HEK293 (cell line): ENCODE results near the gene CCDC178.

Source experiments
- CTCF ChIA-PET: fragments of 350-600 bp; formaldehyde crosslinking; extraction: SDS; loops from one replicate; lab custom pipeline; 2021; ENCODE audit warnings: antibody characterized with exemption; lab: Yijun Ruan, JAX
- POLR2A ChIA-PET: fragments of 300-600 bp; formaldehyde crosslinking; extraction: SDS; loops from one replicate; lab custom pipeline; 2020; ENCODE audit warnings: antibody characterized with exemption, inconsistent platforms; lab: Yijun Ruan, JAX
- H3K27ac ChIP-seq: fragments of 200-500 bp; sonication (Bioruptor generic); 2 replicates; pipeline ENCODE4 v1.5.1; 2014; ENCODE audit warnings: low read depth, low read length, control low read depth, inconsistent platforms; ENCODE audit errors: extremely low read depth
- H3K36me3 ChIP-seq, 2 experiments: fragments of 200-500 bp in 1 of 2; sonication (Bioruptor generic) in 1 of 2; 1 replicate in 1 of 2; 2 replicates in 1 of 2; pipeline ENCODE4 v1.5.1; 2014 to 2017; ENCODE audit warnings: inconsistent platforms in 2 of 2, low read length in 2 of 2; ENCODE audit not compliant: control insufficient read depth in 2 of 2, insufficient read depth in 1 of 2
- H3K4me1 ChIP-seq: fragments of 200-500 bp; sonication (Bioruptor generic); 2 replicates; pipeline ENCODE4 v1.5.1; 2014; ENCODE audit warnings: mild to moderate bottlenecking, low read length, inconsistent platforms; ENCODE audit not compliant: control insufficient read depth, insufficient read depth
- H3K4me3 ChIP-seq: 2 replicates; pipeline ENCODE4 v1.5.1; 2011; ENCODE audit warnings: low read depth, mild to moderate bottlenecking, control low read depth, low read length, moderate library complexity
- H3K9me3 ChIP-seq: fragments of 200-500 bp; sonication (Bioruptor generic); 2 replicates; pipeline ENCODE4 v1.5.1; 2014; ENCODE audit warnings: low read depth, low read length, inconsistent platforms; ENCODE audit not compliant: control insufficient read depth, insufficient read depth
- BCL11A ChIP-seq: fragments of 450-650 bp; formaldehyde crosslinking; IDR thresholded peaks from 2 replicates; pipeline ENCODE4 v1.5.1; 2016; ENCODE audit warnings: low read depth, missing biosample characterization, missing genetic modification characterization
- BCL6B ChIP-seq: fragments of 450-650 bp; formaldehyde crosslinking; IDR thresholded peaks from 2 replicates; pipeline ENCODE4 v1.5.1; 2017; ENCODE audit warnings: missing biosample characterization, missing genetic modification characterization
- INSM2 ChIP-seq: fragments of 450-650 bp; formaldehyde crosslinking; IDR thresholded peaks from 2 replicates; pipeline ENCODE4 v1.5.1; 2016; ENCODE audit warnings: missing biosample characterization, missing genetic modification characterization
- PATZ1 ChIP-seq: fragments of 450-650 bp; formaldehyde crosslinking; IDR thresholded peaks from 2 replicates; pipeline ENCODE4 v1.5.1; 2016; ENCODE audit warnings: missing biosample characterization, missing genetic modification characterization
- PRDM1 ChIP-seq: fragments of 450-650 bp; formaldehyde crosslinking; IDR thresholded peaks from 2 replicates; pipeline ENCODE4; 2016; ENCODE audit warnings: missing biosample characterization, missing genetic modification characterization
- PRDM6 ChIP-seq: fragments of 450-650 bp; formaldehyde crosslinking; IDR thresholded peaks from 2 replicates; pipeline ENCODE4 v1.5.1; 2017; ENCODE audit warnings: missing biosample characterization, missing genetic modification characterization
- ZBTB6 ChIP-seq: fragments of 450-650 bp; formaldehyde crosslinking; IDR thresholded peaks from 2 replicates; pipeline ENCODE4 v1.5.1; 2017; ENCODE audit warnings: missing biosample characterization, missing genetic modification characterization
- ZNF133 ChIP-seq: fragments of 450-650 bp; formaldehyde crosslinking; IDR thresholded peaks from 2 replicates; pipeline ENCODE4 v1.5.1; 2016; ENCODE audit warnings: missing biosample characterization, missing genetic modification characterization
- ZNF138 ChIP-seq: fragments of 450-650 bp; formaldehyde crosslinking; IDR thresholded peaks from 2 replicates; pipeline ENCODE4 v1.5.1; 2016; ENCODE audit warnings: missing biosample characterization, missing genetic modification characterization, borderline replicate concordance
- ZNF184 ChIP-seq: fragments of 450-650 bp; IDR thresholded peaks from 2 replicates; pipeline ENCODE4 v1.5.1; 2018; ENCODE audit warnings: missing biosample characterization, mild to moderate bottlenecking, missing genetic modification characterization
- ZNF324 ChIP-seq: fragments of 450-650 bp; formaldehyde crosslinking; IDR thresholded peaks from 2 replicates; pipeline ENCODE4 v1.5.1; 2016; ENCODE audit warnings: missing biosample characterization, missing genetic modification characterization
- ZNF350 ChIP-seq: fragments of 450-650 bp; formaldehyde crosslinking; IDR thresholded peaks from 2 replicates; pipeline ENCODE4 v1.5.0; 2017; ENCODE audit warnings: missing biosample characterization, mild to moderate bottlenecking, missing genetic modification characterization
- ZNF404 ChIP-seq: fragments of 450-650 bp; formaldehyde crosslinking; IDR thresholded peaks from 2 replicates; pipeline ENCODE4 v1.5.1; 2017; ENCODE audit warnings: missing biosample characterization, missing genetic modification characterization
- ZNF416 ChIP-seq: fragments of 450-650 bp; formaldehyde crosslinking; IDR thresholded peaks from 2 replicates; pipeline ENCODE4 v1.5.1; 2016; ENCODE audit warnings: missing biosample characterization, missing genetic modification characterization
- ZNF521 ChIP-seq: fragments of 450-650 bp; formaldehyde crosslinking; IDR thresholded peaks from 2 replicates; pipeline ENCODE4 v1.5.1; 2017; ENCODE audit warnings: missing biosample characterization, mild to moderate bottlenecking, missing genetic modification characterization
- ZNF548 ChIP-seq: fragments of 450-650 bp; formaldehyde crosslinking; IDR thresholded peaks from 2 replicates; pipeline ENCODE4 v1.5.1; 2016; ENCODE audit warnings: missing biosample characterization, missing genetic modification characterization
- ZNF555 ChIP-seq: fragments of 450-650 bp; formaldehyde crosslinking; conservative IDR thresholded peaks from 2 replicates; pipeline ENCODE4 v1.5.1; 2017; ENCODE audit warnings: missing biosample characterization, mild to moderate bottlenecking, missing genetic modification characterization, inconsistent platforms
- ZNF560 ChIP-seq: fragments of 450-650 bp; formaldehyde crosslinking; IDR thresholded peaks from 2 replicates; pipeline ENCODE4 v1.5.1; 2017; ENCODE audit warnings: missing biosample characterization, missing genetic modification characterization, borderline replicate concordance
- ZNF580 ChIP-seq: fragments of 450-650 bp; formaldehyde crosslinking; IDR thresholded peaks from 2 replicates; pipeline ENCODE4 v1.5.1; 2016; ENCODE audit warnings: missing biosample characterization, missing genetic modification characterization
- ZNF629 ChIP-seq: fragments of 450-650 bp; formaldehyde crosslinking; IDR thresholded peaks from 2 replicates; pipeline ENCODE4 v1.5.1; 2017; ENCODE audit warnings: missing biosample characterization, missing genetic modification characterization
- ZNF776 ChIP-seq: fragments of 450-650 bp; formaldehyde crosslinking; IDR thresholded peaks from 2 replicates; pipeline ENCODE4 v1.5.0; 2017; ENCODE audit warnings: missing biosample characterization, missing genetic modification characterization, borderline replicate concordance
- ZSCAN23 ChIP-seq: fragments of 450-650 bp; formaldehyde crosslinking; IDR thresholded peaks from 2 replicates; pipeline ENCODE4 v1.5.1; 2016; ENCODE audit warnings: missing biosample characterization, missing genetic modification characterization

Gene CCDC178

GRCh38 chr18:33052886-33053285 lies 387.6 kb downstream of the CCDC178 start:
- H3K27ac ChIP-seq, result no peak overlapping the region
- 0 out of 2 replicates have a peak, but pooled peaks cover 2% of the 10 kb centered on the region for H3K4me1 ChIP-seq
- POLR2A ChIA-PET, result no interaction called here
- TF ChIP-seq ZNF416 (tag by site-specific recombination) (no peak), ZSCAN23 (no peak), INSM2 (tag by site-specific recombination) (no peak), ZNF324 (no peak), ZNF138 (tag by site-specific recombination) (no peak), ZNF521 (tag by site-specific recombination) (no peak), ZNF776 (tag by site-specific recombination) (no peak), ZNF629 (tag by site-specific recombination) (no peak), ZNF404 (tag by site-specific recombination) (no peak), ZNF580 (tag by site-specific recombination) (no peak), ZBTB6 (tag by site-specific recombination) (no peak), BCL11A (tag by site-specific recombination) (no peak), ZNF184 (tag by site-specific recombination) (no peak), ZNF560 (tag by site-specific recombination) (no peak), PATZ1 (tag by site-specific recombination) (no peak), ZNF548 (tag by site-specific recombination) (no peak)
- CTCF ChIA-PET, result interaction anchor here (1.0 kb wide), 1 partner anchor 130 kb away, joined by 3 read pairs; no protein-coding TSS in a partner anchor
- H3K9me3 ChIP-seq, result no peaks in the 10 kb centered on the region
- H3K4me3 ChIP-seq, result no peak overlapping the region
- H3K36me3 ChIP-seq, result no peaks in the 10 kb centered on the region

- Histone ChIP-seq H3K4me3 (no peak overlapping the region), H3K36me3 (no peaks in the 10 kb centered on the region), H3K9me3 (no peaks in the 10 kb centered on the region), H3K27ac (no peak overlapping the region), H3K4me1 (0 out of 2 replicates have a peak, but pooled peaks cover 2% of the 10 kb centered on the region)
- ChIA-PET CTCF (interaction anchor here (0.6 kb wide), 1 partner anchor 78 kb away, joined by 6 read pairs; no protein-coding TSS in a partner anchor), POLR2A (no interaction called here)
- TF ChIP-seq ZNF133 (tag by site-specific recombination), result no peak
- 0 out of 2 replicates have a peak, but pooled peaks have one; percentile 11 for TF ChIP-seq ZNF350 (tag by site-specific recombination)
- 0 out of 2 replicates have a peak, but pooled peaks have one; percentile 28 for TF ChIP-seq PRDM1 (tag by site-specific recombination)
- peak; percentile 65; the same call in 1 of the 2 replicates for TF ChIP-seq BCL6B (tag by site-specific recombination)
- no peak for TF ChIP-seq ZNF555 (tag by site-specific recombination)
- TF ChIP-seq PRDM6 (tag by site-specific recombination), result peak; percentile 85
These were observed 389.1 kb downstream of the CCDC178 start for GRCh38 chr18:33051407-33051806.
